Endothelial cell (in vitro differentiated cells): Measurements from ENCODE around the gene DHX35. TPM values are rescaled to one million over a fixed set of nuclear protein-coding genes. Genes with fewer than 3 reads are reported as not detected.

Source experiments
- DNase-seq: peaks from one replicate; pipeline ENCODE4 v3.0.0; 2021; ENCODE audit warnings: low spot score
- H3K27ac Mint-ChIP-seq: one replicate; pipeline ENCODE4 v1.8.0; 2021; ENCODE audit warnings: mixed read lengths, inconsistent platforms; ENCODE audit not compliant: unreplicated experiment
- H3K27me3 Mint-ChIP-seq: one replicate; pipeline ENCODE4 v1.8.0; 2021; ENCODE audit warnings: mild to moderate bottlenecking, moderate library complexity, mixed read lengths, inconsistent platforms; ENCODE audit not compliant: unreplicated experiment
- H3K36me3 Mint-ChIP-seq: one replicate; pipeline ENCODE4 v1.8.0; 2021; ENCODE audit warnings: mild to moderate bottlenecking, low read depth, mixed read lengths, inconsistent platforms; ENCODE audit not compliant: unreplicated experiment
- H3K4me1 Mint-ChIP-seq: one replicate; pipeline ENCODE4 v1.8.0; 2021; ENCODE audit warnings: mild to moderate bottlenecking, mixed read lengths, inconsistent platforms; ENCODE audit not compliant: unreplicated experiment
- H3K4me3 Mint-ChIP-seq: one replicate; pipeline ENCODE4 v1.8.0; 2021; ENCODE audit warnings: mild to moderate bottlenecking, mixed read lengths, inconsistent platforms; ENCODE audit not compliant: unreplicated experiment
- H3K9me3 Mint-ChIP-seq: one replicate; pipeline ENCODE4 v1.8.0; 2021; ENCODE audit warnings: mixed read lengths, inconsistent platforms; ENCODE audit not compliant: unreplicated experiment
- total RNA-seq: library from RNA; stranded (reverse); fragmentation: NEBNext Ultra II Directional; extraction: Animal tissue kit (Norgen Biotek cat#: 25700); gene quantifications from one replicate; pipeline ENCODE4 v1.2.1, GENCODE V29; 2021; ENCODE audit not compliant: unreplicated experiment
- TF ChIP-seq, protein P1 (sequence below): fragments of 200-600 bp; sonication (generic); IDR thresholded peaks from one replicate; pipeline ENCODE4 v1.5.0; 2021; ENCODE audit warnings: antibody characterized with exemption; ENCODE audit not compliant: unreplicated experiment

Gene DHX35
- total RNA-seq, 1 donor from 2014 or later, result 10.5 TPM

DNA sequence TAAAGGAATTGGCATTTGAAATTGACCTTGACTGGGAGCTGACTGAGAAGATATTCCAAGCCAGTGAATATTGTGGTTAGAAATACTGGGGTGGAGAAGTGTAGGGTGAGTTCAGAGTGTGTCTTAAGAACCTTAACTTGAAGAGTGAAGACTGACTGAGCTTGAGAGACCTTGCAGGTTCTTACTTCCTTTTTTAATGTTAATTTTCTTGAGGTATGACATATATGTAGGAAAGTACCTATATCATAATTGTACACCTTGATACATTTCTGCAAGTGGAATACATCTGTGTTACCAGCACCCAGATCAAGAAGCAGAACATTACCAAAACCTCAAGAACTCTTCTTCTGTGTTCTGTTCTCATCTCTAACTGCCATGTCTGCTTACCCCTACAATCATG is 11.0 kb downstream of the DHX35 start:
- peaks cover 7% of the 10 kb centered on the region for H3K4me1 Mint-ChIP-seq
- no peak overlapping the region for H3K27ac Mint-ChIP-seq
- TF ChIP-seq, protein P1, sequence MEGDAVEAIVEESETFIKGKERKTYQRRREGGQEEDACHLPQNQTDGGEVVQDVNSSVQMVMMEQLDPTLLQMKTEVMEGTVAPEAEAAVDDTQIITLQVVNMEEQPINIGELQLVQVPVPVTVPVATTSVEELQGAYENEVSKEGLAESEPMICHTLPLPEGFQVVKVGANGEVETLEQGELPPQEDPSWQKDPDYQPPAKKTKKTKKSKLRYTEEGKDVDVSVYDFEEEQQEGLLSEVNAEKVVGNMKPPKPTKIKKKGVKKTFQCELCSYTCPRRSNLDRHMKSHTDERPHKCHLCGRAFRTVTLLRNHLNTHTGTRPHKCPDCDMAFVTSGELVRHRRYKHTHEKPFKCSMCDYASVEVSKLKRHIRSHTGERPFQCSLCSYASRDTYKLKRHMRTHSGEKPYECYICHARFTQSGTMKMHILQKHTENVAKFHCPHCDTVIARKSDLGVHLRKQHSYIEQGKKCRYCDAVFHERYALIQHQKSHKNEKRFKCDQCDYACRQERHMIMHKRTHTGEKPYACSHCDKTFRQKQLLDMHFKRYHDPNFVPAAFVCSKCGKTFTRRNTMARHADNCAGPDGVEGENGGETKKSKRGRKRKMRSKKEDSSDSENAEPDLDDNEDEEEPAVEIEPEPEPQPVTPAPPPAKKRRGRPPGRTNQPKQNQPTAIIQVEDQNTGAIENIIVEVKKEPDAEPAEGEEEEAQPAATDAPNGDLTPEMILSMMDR, result no peak
- H3K9me3 Mint-ChIP-seq, result no peaks in the 10 kb centered on the region
- no peak for DNase-seq
- H3K36me3 Mint-ChIP-seq, result no peaks in the 10 kb centered on the region
- H3K4me3 Mint-ChIP-seq, result no peak overlapping the region
- H3K27me3 Mint-ChIP-seq, result no peaks in the 10 kb centered on the region

DNA sequence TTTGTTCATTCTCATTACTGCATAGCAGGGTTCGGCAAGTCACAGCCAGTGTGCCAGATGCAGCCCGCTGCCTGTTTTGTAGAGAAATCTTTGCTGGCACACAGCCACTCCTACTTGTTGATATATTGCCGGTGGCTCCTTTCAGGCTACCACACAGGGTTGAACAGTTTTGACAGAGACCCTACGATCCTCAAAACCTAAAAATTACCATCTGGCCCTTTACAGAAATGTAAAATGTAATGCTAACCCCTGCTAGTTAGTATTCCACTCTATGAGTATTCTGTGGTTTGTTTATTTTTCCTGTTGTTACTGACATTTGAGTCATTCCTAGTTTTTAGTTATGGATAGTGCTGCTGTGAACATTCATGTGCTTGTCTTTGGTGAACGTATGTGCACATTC is 11.5 kb downstream of the DHX35 start:
- Mint-ChIP-seq H3K27me3 (no peaks in the 10 kb centered on the region), H3K36me3 (no peaks in the 10 kb centered on the region), H3K27ac (no peak overlapping the region), H3K4me3 (no peak overlapping the region), H3K9me3 (no peaks in the 10 kb centered on the region), H3K4me1 (peaks cover 7% of the 10 kb centered on the region)
- no peak for DNase-seq
- TF ChIP-seq, protein P1, result no peak

DNA sequence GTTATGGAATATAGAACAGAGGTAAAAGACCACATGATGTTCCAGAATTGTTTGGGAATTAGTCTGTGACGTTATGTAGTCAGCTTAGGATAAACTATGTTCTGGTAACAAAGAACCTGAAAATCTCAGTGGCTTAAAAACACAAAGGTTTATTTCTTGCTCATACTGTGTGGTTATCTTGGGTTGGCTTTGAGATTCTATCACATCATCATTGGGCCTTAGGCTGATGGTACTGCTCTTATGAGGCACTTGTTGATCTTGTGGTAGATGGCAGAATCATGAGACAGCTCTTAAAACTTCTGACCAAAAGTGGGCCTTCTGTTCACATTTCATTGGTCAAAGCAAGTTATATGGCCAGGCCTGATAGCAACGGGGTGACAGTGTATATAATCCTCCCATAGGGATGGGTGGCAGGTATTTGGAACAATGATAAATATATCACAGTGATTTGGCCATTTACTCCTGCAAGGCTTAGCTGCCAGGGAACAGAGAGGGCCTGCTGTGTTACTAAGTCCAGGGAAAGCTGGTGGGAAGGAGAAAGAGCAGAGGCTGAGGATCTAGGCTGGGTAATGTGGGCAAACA is 13.5 kb downstream of the DHX35 start:
- H3K27me3 Mint-ChIP-seq, result no peaks in the 10 kb centered on the region
- no peak overlapping the region for H3K4me3 Mint-ChIP-seq
- no peaks in the 10 kb centered on the region for H3K36me3 Mint-ChIP-seq
- peaks cover 10% of the 10 kb centered on the region for H3K4me1 Mint-ChIP-seq
- TF ChIP-seq, protein P1, result no peak
- DNase-seq, result no peak
- H3K9me3 Mint-ChIP-seq, result no peaks in the 10 kb centered on the region
- no peak overlapping the region for H3K27ac Mint-ChIP-seq

DNA sequence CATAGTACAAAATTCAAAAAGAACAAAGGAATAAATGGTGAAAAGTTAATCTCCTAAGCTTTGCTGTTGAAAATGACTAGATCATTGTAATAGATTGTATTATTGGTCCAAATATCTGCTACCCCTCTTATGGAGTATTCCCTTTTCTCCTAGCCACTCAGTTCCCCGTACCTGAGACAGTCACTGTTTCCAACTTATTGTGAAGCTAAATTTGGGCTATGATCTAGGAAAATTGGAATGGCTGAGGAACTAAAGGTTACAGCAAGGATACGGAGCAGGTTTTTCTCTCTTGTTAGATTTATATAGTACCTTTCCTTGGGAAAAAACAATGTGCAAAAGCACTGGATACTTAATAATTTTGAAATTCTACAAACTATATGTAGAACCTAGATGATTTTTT is 17.3 kb downstream of the DHX35 start:
- Mint-ChIP-seq H3K4me3 (no peak overlapping the region), H3K4me1 (peaks cover 22% of the 10 kb centered on the region), H3K27ac (no peak overlapping the region), H3K36me3 (no peaks in the 10 kb centered on the region), H3K27me3 (no peaks in the 10 kb centered on the region), H3K9me3 (no peaks in the 10 kb centered on the region)
- TF ChIP-seq, protein P1, result no peak
- no peak for DNase-seq

DNA sequence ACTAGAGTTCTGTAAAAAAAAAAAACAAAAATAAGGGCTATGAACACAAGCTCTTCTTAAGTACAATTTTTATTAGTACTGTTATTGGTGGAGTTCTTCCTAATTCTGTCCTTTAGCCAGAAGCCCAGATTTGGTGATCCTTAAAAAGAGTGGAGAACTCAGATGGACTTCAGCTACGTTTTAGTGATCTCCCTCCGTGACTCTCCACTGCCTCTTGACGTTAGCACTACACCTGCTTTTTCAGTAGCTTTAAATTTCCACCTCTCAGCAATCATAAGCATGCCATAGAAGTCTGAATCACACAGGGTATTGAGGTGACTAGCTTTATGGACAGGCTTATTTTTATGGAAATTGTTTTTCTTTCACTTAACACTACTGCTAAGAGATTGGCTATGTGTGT is 17.7 kb downstream of the DHX35 start:
- H3K27ac Mint-ChIP-seq, result no peak overlapping the region
- DNase-seq, result no peak
- no peaks in the 10 kb centered on the region for H3K36me3 Mint-ChIP-seq
- H3K4me1 Mint-ChIP-seq, result peaks cover 23% of the 10 kb centered on the region
- H3K9me3 Mint-ChIP-seq, result no peaks in the 10 kb centered on the region
- no peaks in the 10 kb centered on the region for H3K27me3 Mint-ChIP-seq
- H3K4me3 Mint-ChIP-seq, result no peak overlapping the region
- TF ChIP-seq, protein P1, result no peak
